HEK293 (cell line): Measurements from ENCODE around the gene OSTC.

Experiments used
- CTCF ChIP-seq: fragments of 450-650 bp; formaldehyde crosslinking; IDR thresholded peaks from 2 replicates; pipeline ENCODE4 v1.5.1; 2016; ENCODE audit warnings: missing biosample characterization, missing genetic modification characterization
- GLIS2 ChIP-seq: fragments of 450-650 bp; formaldehyde crosslinking; IDR thresholded peaks from 2 replicates; pipeline ENCODE4 v1.5.1; 2016; ENCODE audit warnings: missing biosample characterization, missing genetic modification characterization
- SP2 ChIP-seq: fragments of 450-650 bp; formaldehyde crosslinking; IDR thresholded peaks from 2 replicates; pipeline ENCODE4 v1.5.1; 2016; ENCODE audit warnings: missing biosample characterization, missing genetic modification characterization
- ZBTB10 ChIP-seq: fragments of 450-650 bp; formaldehyde crosslinking; IDR thresholded peaks from 2 replicates; pipeline ENCODE4 v1.5.1; 2016; ENCODE audit warnings: missing biosample characterization, missing genetic modification characterization
- ZEB2 ChIP-seq: fragments of 450-650 bp; formaldehyde crosslinking; IDR thresholded peaks from 2 replicates; pipeline ENCODE4 v1.5.1; 2016; ENCODE audit warnings: missing biosample characterization, missing genetic modification characterization
- ZNF10 ChIP-seq: fragments of 450-650 bp; formaldehyde crosslinking; IDR thresholded peaks from 2 replicates; pipeline ENCODE4 v1.5.1; 2017; ENCODE audit warnings: missing biosample characterization, missing genetic modification characterization
- ZNF211 ChIP-seq: fragments of 450-650 bp; formaldehyde crosslinking; IDR thresholded peaks from 2 replicates; pipeline ENCODE4 v1.5.1; 2016; ENCODE audit warnings: low read depth, missing biosample characterization, missing genetic modification characterization
- ZNF747 ChIP-seq: fragments of 450-650 bp; formaldehyde crosslinking; IDR thresholded peaks from 2 replicates; pipeline ENCODE4 v1.5.1; 2016; ENCODE audit warnings: missing biosample characterization, missing genetic modification characterization
- ZNF792 ChIP-seq: fragments of 450-650 bp; formaldehyde crosslinking; IDR thresholded peaks from 2 replicates; pipeline ENCODE4 v1.5.1; 2016; ENCODE audit warnings: missing biosample characterization, missing genetic modification characterization
- TF ChIP-seq, protein P1 (sequence below): fragments of 450-650 bp; formaldehyde crosslinking; IDR thresholded peaks from 2 replicates; pipeline ENCODE4 v1.5.1; 2016; ENCODE audit warnings: missing biosample characterization, missing genetic modification characterization

DNA sequence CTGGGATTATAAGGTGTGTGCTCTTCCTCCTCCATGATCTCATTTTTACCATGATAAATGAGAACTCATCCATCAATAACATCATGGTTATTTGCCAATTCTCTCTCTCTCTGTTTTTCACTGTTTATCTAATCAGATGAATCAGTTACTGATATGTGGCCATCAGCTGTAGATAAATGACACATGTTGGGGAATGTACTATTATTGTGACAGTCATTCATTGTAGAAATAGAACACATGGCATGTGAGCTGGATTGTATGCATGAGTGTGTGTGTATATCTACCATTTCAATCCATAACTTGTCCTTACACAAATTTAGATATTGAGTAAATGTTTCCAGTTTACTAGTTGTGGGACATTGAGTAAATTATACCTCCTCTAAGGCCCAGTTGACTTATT lies 53.0 kb downstream of the OSTC start:
- TF ChIP-seq CTCF (no peak), GLIS2 (tag by site-specific recombination) (no peak), ZEB2 (tag by site-specific recombination) (no peak), SP2 (tag by site-specific recombination) (no peak), ZNF10 (tag by site-specific recombination) (no peak), ZNF747 (tag by site-specific recombination) (no peak), ZNF211 (tag by site-specific recombination) (no peak), ZNF792 (no peak), ZBTB10 (no peak)
- TF ChIP-seq, protein P1, sequence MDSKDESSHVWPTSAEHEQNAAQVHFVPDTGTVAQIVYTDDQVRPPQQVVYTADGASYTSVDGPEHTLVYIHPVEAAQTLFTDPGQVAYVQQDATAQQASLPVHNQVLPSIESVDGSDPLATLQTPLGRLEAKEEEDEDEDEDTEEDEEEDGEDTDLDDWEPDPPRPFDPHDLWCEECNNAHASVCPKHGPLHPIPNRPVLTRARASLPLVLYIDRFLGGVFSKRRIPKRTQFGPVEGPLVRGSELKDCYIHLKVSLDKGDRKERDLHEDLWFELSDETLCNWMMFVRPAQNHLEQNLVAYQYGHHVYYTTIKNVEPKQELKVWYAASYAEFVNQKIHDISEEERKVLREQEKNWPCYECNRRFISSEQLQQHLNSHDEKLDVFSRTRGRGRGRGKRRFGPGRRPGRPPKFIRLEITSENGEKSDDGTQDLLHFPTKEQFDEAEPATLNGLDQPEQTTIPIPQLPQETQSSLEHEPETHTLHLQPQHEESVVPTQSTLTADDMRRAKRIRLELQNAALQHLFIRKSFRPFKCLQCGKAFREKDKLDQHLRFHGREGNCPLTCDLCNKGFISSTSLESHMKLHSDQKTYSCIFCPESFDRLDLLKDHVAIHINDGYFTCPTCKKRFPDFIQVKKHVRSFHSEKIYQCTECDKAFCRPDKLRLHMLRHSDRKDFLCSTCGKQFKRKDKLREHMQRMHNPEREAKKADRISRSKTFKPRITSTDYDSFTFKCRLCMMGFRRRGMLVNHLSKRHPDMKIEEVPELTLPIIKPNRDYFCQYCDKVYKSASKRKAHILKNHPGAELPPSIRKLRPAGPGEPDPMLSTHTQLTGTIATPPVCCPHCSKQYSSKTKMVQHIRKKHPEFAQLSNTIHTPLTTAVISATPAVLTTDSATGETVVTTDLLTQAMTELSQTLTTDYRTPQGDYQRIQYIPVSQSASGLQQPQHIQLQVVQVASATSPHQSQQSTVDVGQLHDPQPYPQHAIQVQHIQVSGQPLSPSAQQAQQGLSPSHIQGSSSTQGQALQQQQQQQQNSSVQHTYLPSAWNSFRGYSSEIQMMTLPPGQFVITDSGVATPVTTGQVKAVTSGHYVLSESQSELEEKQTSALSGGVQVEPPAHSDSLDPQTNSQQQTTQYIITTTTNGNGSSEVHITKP (tag by site-specific recombination): no peak
